ENCODE results near the gene VPS13C. TPM values are rescaled to one million over a fixed set of nuclear protein-coding genes. Genes with fewer than 3 reads are reported as not detected.

The VPS13C gene
- polyA plus RNA-seq, 3 donors, result 12.0 to 32.2 (median 18.4) TPM

DNA sequence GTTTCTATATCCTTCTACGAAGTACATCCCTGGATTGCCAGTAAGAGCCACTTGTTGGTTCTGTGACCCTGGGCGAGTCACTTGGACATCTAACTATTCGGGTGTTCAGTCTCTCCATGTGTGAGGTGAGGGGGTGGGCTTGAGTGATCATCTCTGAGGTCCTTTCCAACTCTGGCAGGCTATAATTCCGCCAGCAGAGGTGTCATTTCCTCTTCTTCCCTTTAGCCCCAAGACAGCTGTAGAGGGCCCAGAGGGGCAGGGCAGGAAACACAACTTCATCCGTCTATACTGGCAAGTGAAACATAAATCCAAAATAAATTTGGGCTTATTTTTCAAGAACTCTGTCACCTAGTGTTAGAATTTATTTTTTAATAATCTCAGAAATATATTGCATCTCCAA is 44.6 kb upstream of the VPS13C start:
- intact Hi-C loops (cut with micrococcal nuclease), result no loop called here
- no peak overlapping the region for H3K27ac Mint-ChIP-seq
- H3K9me3 Mint-ChIP-seq, result peaks cover 0 to 1% (median 0%) of the 10 kb centered on the region in 7 donors

DNA sequence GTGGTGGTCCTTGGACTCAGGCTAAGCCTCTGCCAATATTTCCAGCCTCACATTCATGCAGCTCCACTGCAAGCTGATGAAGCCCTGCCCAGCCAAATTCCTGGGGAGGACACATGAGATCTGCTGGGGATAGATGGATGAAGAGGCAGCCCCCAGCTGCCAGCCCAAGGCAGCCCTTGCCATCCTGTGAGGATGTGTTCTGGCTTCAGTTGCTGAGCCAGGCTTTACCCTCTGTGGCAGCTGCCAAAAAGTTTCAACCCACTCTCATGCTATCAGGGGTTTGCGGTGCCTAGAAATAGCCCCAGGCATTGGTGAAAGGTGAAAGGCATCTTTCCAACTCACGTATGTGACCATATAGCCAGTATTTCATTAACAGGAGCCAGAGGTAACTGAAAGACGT is 44.2 kb upstream of the VPS13C start:
- no peaks in the 10 kb centered on the region for H3K79me2 ChIP-seq (ENCODE audit: insufficient read depth, low read length)
- DNase-seq, result no peak
- intact Hi-C loops (cut with micrococcal nuclease), result no loop called here
- 100% methylated on average over 2 of the region's 3 CpGs for WGBS (ENCODE audit: insufficient coverage)
- no peak overlapping the region for H3K4me2 ChIP-seq (replicated peaks; ENCODE audit: extremely low read depth, low read length, poor library complexity, severe bottlenecking)
- H3K9me3 ChIP-seq (replicated peaks in 1 of 2; ENCODE audit: control insufficient read depth in 1 of 2, insufficient read depth in 1 of 2, low read length in 2 of 2), result no peaks in the 10 kb centered on the region
- Mint-ChIP-seq H3K9me3 (peaks cover 0 to 1% (median 0%) of the 10 kb centered on the region in 7 donors), H3K27ac (no peak overlapping the region), H3K4me3 (no peak overlapping the region), H3K27me3 (ENCODE audit: low read depth in 3 of 3) (peaks cover 2% of the 10 kb centered on the region in 3 donors), H3K36me3 (no peaks in the 10 kb centered on the region), H3K4me1 (no peaks in the 10 kb centered on the region)
- no peak overlapping the region for H3K27ac ChIP-seq (ENCODE audit: low read depth in 1 of 2, low read length in 2 of 2)
- H3K4me1 ChIP-seq (ENCODE audit: control insufficient read depth in 1 of 2, insufficient read depth in 2 of 2, low read length in 2 of 2), result no peaks in the 10 kb centered on the region
- no peak overlapping the region for H3K4me3 ChIP-seq (replicated peaks in 1 of 3; ENCODE audit: low read depth in 2 of 3, low read length in 3 of 3)
- H3K36me3 ChIP-seq (replicated peaks in 1 of 2; ENCODE audit: control insufficient read depth in 1 of 2, insufficient read depth in 2 of 2, low read length in 2 of 2), result no peaks in the 10 kb centered on the region
- no peak overlapping the region for H3K9ac ChIP-seq (ENCODE audit: insufficient read depth, low read length, poor library complexity, severe bottlenecking)
- no peak overlapping the region for H2AFZ ChIP-seq (ENCODE audit: insufficient read depth, low read depth, low read length, poor library complexity, severe bottlenecking)
- TF ChIP-seq, protein P1, sequence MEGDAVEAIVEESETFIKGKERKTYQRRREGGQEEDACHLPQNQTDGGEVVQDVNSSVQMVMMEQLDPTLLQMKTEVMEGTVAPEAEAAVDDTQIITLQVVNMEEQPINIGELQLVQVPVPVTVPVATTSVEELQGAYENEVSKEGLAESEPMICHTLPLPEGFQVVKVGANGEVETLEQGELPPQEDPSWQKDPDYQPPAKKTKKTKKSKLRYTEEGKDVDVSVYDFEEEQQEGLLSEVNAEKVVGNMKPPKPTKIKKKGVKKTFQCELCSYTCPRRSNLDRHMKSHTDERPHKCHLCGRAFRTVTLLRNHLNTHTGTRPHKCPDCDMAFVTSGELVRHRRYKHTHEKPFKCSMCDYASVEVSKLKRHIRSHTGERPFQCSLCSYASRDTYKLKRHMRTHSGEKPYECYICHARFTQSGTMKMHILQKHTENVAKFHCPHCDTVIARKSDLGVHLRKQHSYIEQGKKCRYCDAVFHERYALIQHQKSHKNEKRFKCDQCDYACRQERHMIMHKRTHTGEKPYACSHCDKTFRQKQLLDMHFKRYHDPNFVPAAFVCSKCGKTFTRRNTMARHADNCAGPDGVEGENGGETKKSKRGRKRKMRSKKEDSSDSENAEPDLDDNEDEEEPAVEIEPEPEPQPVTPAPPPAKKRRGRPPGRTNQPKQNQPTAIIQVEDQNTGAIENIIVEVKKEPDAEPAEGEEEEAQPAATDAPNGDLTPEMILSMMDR (IDR thresholded peaks at IDR 0.05), result no peak
- no peaks in the 10 kb centered on the region for H4K20me1 ChIP-seq (ENCODE audit: insufficient read depth, low read length)
- no peaks in the 10 kb centered on the region for H3K27me3 ChIP-seq (ENCODE audit: control insufficient read depth in 2 of 2, insufficient read depth in 2 of 2, low read length in 2 of 2)

More for the DNA sequence above, 44.6 kb upstream of the VPS13C start:
- H4K20me1 ChIP-seq (ENCODE audit: insufficient read depth, low read length), result no peaks in the 10 kb centered on the region
- H3K27me3 ChIP-seq (ENCODE audit: control insufficient read depth in 2 of 2, insufficient read depth in 2 of 2, low read length in 2 of 2), result no peaks in the 10 kb centered on the region
- Mint-ChIP-seq H3K4me1 (no peaks in the 10 kb centered on the region), H3K4me3 (no peak overlapping the region), H3K27me3 (ENCODE audit: low read depth in 3 of 3) (peaks cover 2% of the 10 kb centered on the region in 3 donors), H3K36me3 (no peaks in the 10 kb centered on the region)
- TF ChIP-seq, protein P1 (IDR thresholded peaks at IDR 0.05), result no peak
- no peaks in the 10 kb centered on the region for H3K36me3 ChIP-seq (replicated peaks in 1 of 2; ENCODE audit: control insufficient read depth in 1 of 2, insufficient read depth in 2 of 2, low read length in 2 of 2)
- H3K4me3 ChIP-seq (replicated peaks in 1 of 3; ENCODE audit: low read depth in 2 of 3, low read length in 3 of 3), result no peak overlapping the region
- H3K4me2 ChIP-seq (replicated peaks; ENCODE audit: extremely low read depth, low read length, poor library complexity, severe bottlenecking), result no peak overlapping the region
- no peaks in the 10 kb centered on the region for H3K9me3 ChIP-seq (replicated peaks in 1 of 2; ENCODE audit: control insufficient read depth in 1 of 2, insufficient read depth in 1 of 2, low read length in 2 of 2)
- no peak overlapping the region for H3K9ac ChIP-seq (ENCODE audit: insufficient read depth, low read length, poor library complexity, severe bottlenecking)
- WGBS (ENCODE audit: insufficient coverage), result no CpG with 5 or more reads among the region's 5 CpGs
- no peak overlapping the region for H3K27ac ChIP-seq (ENCODE audit: low read depth in 1 of 2, low read length in 2 of 2)
- H2AFZ ChIP-seq (ENCODE audit: insufficient read depth, low read depth, low read length, poor library complexity, severe bottlenecking), result no peak overlapping the region
- no peak for DNase-seq
- no peaks in the 10 kb centered on the region for H3K79me2 ChIP-seq (ENCODE audit: insufficient read depth, low read length)
- no peaks in the 10 kb centered on the region for H3K4me1 ChIP-seq (ENCODE audit: control insufficient read depth in 1 of 2, insufficient read depth in 2 of 2, low read length in 2 of 2)

Measured in CD14-positive monocyte (primary cell).